SK-N-MC (cell line): ENCODE data around the gene ZNF141.

Experiments used
- DNase-seq: peaks from one replicate; pipeline ENCODE4 v3.0.0-alpha.2; 2011; ENCODE audit warnings: low read depth, low spot score
- H3K27ac ChIP-seq: fragments of 200-600 bp; sonication (generic); 2 replicates; pipeline ENCODE4 v1.5.1; 2016; ENCODE audit warnings: mixed run types
- H3K36me3 ChIP-seq: fragments of 200-600 bp; sonication (generic); 2 replicates; pipeline ENCODE4 v1.6.1; 2017; ENCODE audit warnings: antibody characterized with exemption, low read length, mixed read lengths; ENCODE audit not compliant: insufficient read depth
- H3K4me3 ChIP-seq: fragments of 200-600 bp; sonication (generic); 2 replicates; pipeline ENCODE4 v1.5.1; 2016
- H3K9ac ChIP-seq: fragments of 200-600 bp; sonication (generic); 2 replicates; pipeline ENCODE4 v1.8.0; 2017; ENCODE audit warnings: mixed run types, mixed read lengths; ENCODE audit not compliant: insufficient read length
- H3K9me3 ChIP-seq: fragments of 200-600 bp; sonication (generic); 2 replicates; pipeline ENCODE4 v1.6.1; 2017; ENCODE audit warnings: low read depth, mild to moderate bottlenecking, antibody characterized with exemption, low read length, moderate library complexity, mixed read lengths
- EZH2 ChIP-seq: fragments of 200-600 bp; sonication (generic); IDR thresholded peaks from one replicate; pipeline ENCODE4 v1.6.1; 2017; ENCODE audit warnings: antibody characterized with exemption
- FOXP2 ChIP-seq: optimal IDR thresholded peaks from 2 replicates; pipeline ENCODE3; 2011; ENCODE audit warnings: mild to moderate bottlenecking, moderate library complexity; ENCODE audit not compliant: insufficient read depth; ENCODE audit errors: extremely low read length, control extremely low read depth
- POLR2AphosphoS5 ChIP-seq: IDR thresholded peaks from 2 replicates; pipeline ENCODE4 v1.6.1; 2012; ENCODE audit warnings: mild to moderate bottlenecking, low read depth, low read length, borderline replicate concordance

Gene ZNF141

DNA sequence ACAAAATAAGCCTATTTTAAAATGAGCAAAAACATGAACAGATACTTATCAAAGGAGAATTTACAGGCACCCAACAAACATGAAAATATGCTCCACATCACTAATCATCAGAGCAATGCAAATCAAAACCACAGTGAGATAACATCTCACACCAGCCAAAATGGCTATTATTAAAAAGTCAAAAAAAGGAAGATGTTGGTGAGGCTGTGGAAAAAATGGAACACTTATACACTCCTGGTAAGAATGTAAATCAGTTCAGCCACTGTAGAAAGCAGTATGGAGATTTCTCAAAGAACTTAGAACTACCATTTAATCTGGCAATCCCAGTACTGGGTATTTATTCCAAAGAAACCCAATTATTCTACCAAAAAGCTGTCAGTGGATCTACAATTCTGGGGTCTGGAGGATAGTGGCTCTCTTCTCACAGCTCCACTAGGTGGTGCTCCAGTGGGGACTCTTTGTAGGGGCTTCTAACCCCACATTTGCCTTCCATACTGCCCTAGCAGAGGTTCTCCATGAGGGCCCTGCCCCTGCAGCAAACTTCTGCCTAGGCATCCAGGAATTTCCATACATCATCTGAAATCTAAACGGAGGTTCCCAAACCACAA is 23.2 kb upstream of the ZNF141 start:
- Histone ChIP-seq H3K4me3 (no peak overlapping the region), H3K27ac (no peak overlapping the region), H3K36me3 (no peaks in the 10 kb centered on the region), H3K9me3 (0 out of 2 replicates have a peak, but pooled peaks cover 3% of the 10 kb centered on the region), H3K9ac (no peak overlapping the region)
- no peak for DNase-seq
- TF ChIP-seq POLR2AphosphoS5 (no peak), FOXP2 (no peak), EZH2 (no peak)

DNA sequence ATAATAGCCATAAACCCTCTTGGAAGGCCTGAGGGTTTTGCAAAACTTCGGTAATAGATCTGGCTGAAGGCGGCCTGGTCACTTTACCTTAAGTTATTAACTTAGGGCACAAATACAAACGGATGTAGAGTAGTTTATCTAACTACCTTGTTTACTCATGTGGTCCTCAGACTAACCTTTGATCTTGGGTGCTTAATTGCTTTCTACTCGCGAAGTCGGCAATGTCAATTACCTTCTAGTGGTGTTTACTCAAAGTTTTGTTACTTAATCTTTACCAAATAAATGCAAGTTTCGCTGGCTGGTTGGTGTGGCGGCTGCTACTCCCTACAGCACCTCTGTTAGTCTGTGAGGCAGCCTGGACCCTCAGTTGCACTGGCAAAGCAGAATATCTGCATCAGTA is 8.9 kb upstream of the ZNF141 start:
- Histone ChIP-seq H3K9ac (no peak overlapping the region), H3K36me3 (no peaks in the 10 kb centered on the region), H3K4me3 (no peak overlapping the region), H3K27ac (no peak overlapping the region), H3K9me3 (no peaks in the 10 kb centered on the region)
- no peak for DNase-seq
- TF ChIP-seq POLR2AphosphoS5: no peak

DNA sequence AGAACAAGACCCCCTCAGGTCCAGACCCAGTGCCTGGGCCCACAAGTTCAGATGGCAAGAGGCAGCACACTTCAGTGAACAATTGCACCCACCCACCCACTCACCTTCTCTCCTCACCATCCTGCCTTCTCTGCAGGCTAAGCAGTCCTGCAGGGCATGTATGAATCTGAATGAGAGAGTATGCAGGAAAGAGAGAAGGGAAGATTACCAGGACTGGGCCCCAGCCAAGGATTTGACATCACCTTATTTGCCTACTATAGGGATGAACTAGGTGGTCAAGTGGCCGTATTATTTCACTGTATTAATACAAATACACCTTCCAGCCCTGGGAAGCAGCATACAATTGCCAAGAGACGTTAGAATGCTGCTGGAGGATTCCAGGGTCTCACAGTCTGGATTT is 2.1 kb upstream of the ZNF141 start:
- Histone ChIP-seq H3K27ac (no peak overlapping the region), H3K36me3 (peaks cover 17% of the 10 kb centered on the region), H3K9me3 (peaks cover 8% of the 10 kb centered on the region; the same call in 1 of the 2 replicates), H3K4me3 (no peak overlapping the region), H3K9ac (no peak overlapping the region)
- DNase-seq: no peak
- no peak for TF ChIP-seq POLR2AphosphoS5

- peaks cover 22% of the 10 kb centered on the region for H3K36me3 ChIP-seq
- H3K9me3 ChIP-seq: peaks cover 8% of the 10 kb centered on the region; the same call in 1 of the 2 replicates
- H3K27ac ChIP-seq: no peak overlapping the region
- no peak overlapping the region for H3K9ac ChIP-seq
- H3K4me3 ChIP-seq: no peak overlapping the region
- TF ChIP-seq POLR2AphosphoS5: no peak
- TF ChIP-seq EZH2: no peak
- no peak for TF ChIP-seq FOXP2
- no peak for DNase-seq
Observed at GRCh38 chr4:336099-336892, 1.3 kb upstream of the ZNF141 start.

DNA sequence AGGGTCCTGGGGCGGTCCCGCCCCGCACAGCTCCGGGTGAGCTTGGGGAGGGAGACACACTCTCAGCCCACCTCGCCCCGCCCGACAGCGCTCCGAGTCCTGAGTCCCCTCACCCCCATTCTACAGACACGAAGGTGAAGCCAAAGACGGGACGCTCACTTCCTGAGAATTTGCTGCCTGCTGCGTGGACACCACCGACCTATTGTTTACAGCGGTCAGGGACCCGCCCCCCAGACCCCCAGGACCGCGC is 796 bp upstream of the ZNF141 start:
- no peak for DNase-seq
- H3K36me3 ChIP-seq: peaks cover 27% of the 10 kb centered on the region
- H3K27ac ChIP-seq: no peak overlapping the region
- H3K9me3 ChIP-seq: peaks cover 8% of the 10 kb centered on the region; the same call in 1 of the 2 replicates
- H3K9ac ChIP-seq: no peak overlapping the region
- TF ChIP-seq POLR2AphosphoS5 (no peak), FOXP2 (no peak), EZH2 (no peak)
- peak overlapping the region; percentile 88 for H3K4me3 ChIP-seq

- peak overlapping the region; percentile 66; the same call in 1 of the 2 replicates for H3K27ac ChIP-seq
- DNase-seq: no peak
- H3K9me3 ChIP-seq: peaks cover 19% of the 10 kb centered on the region; the same call in 1 of the 2 replicates
Observed at GRCh38 chr4:337932-338758, 531 bp downstream of the ZNF141 start.

DNA sequence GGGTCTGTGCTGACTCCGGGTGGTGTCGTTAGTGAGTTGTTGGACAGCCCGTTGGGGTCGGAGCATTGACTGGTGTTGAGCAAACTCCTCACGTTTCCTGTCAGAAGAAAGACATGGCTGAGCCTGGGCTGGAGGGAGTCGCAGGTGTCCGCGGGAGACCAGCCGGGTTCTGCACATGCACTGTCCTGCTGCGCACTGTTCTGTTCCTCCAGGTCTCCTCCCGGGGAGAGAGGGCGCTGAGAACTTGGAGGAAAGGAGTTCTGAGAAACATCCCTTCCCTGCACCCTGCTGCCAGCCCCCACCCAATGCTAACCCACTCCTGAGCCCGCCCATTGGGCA is 1.1 kb downstream of the ZNF141 start:
- no peak for DNase-seq
- Histone ChIP-seq H3K4me3 (peak overlapping the region; percentile 88), H3K9me3 (peaks cover 19% of the 10 kb centered on the region), H3K36me3 (peaks cover 45% of the 10 kb centered on the region), H3K27ac (no peak overlapping the region), H3K9ac (peak overlapping the region; percentile 80)
- TF ChIP-seq EZH2 (no peak), FOXP2 (no peak), POLR2AphosphoS5 (no peak)

More at GRCh38 chr4:337932-338758, 531 bp downstream of the ZNF141 start:
- Histone ChIP-seq H3K36me3 (peaks cover 40% of the 10 kb centered on the region), H3K9ac (peak overlapping the region; percentile 80), H3K4me3 (peak overlapping the region; percentile 88)
- TF ChIP-seq EZH2 (no peak), FOXP2 (no peak), POLR2AphosphoS5 (no peak)

- no peak for DNase-seq
- Histone ChIP-seq H3K36me3 (peaks cover 57% of the 10 kb centered on the region), H3K4me3 (no peak overlapping the region), H3K27ac (no peak overlapping the region), H3K9me3 (peaks cover 29% of the 10 kb centered on the region), H3K9ac (no peak overlapping the region)
- no peak for TF ChIP-seq FOXP2
- no peak for TF ChIP-seq EZH2
- no peak for TF ChIP-seq POLR2AphosphoS5
Observed at GRCh38 chr4:340011-340410, 2.4 kb downstream of the ZNF141 start.
